HFFc6 (cell line): ENCODE data around the gene MSANTD3. TPM values are rescaled to one million over a fixed set of nuclear protein-coding genes. Genes with fewer than 3 reads are reported as not detected.
"Not testable (repeated sequence)": the region's sequence is repeated elsewhere in the genome, so short reads cannot be mapped to it uniquely, and the experiment has no call there.

Experiments used
- DNase-seq: peaks from one replicate; pipeline ENCODE4 v3.0.0-alpha.2; 2018
- H3K27ac Mint-ChIP-seq: 2 replicates; pipeline ENCODE4 v1.8.0; 2020; ENCODE audit warnings: mild to moderate bottlenecking, mixed read lengths
- H3K27me3 Mint-ChIP-seq: 2 replicates; pipeline ENCODE4 v1.8.0; 2021; ENCODE audit warnings: mild to moderate bottlenecking, moderate library complexity, mixed read lengths; ENCODE audit not compliant: insufficient read depth
- H3K36me3 Mint-ChIP-seq: 2 replicates; pipeline ENCODE4 v1.8.0; 2021; ENCODE audit warnings: low read depth, mixed read lengths
- H3K4me1 Mint-ChIP-seq: 2 replicates; pipeline ENCODE4 v1.8.0; 2020; ENCODE audit warnings: low read depth, mixed read lengths
- H3K4me3 Mint-ChIP-seq: 2 replicates; pipeline ENCODE4 v1.8.0; 2020; ENCODE audit warnings: mild to moderate bottlenecking, moderate library complexity, mixed read lengths
- H3K9me3 Mint-ChIP-seq: 2 replicates; pipeline ENCODE4 v1.8.0; 2020; ENCODE audit warnings: mild to moderate bottlenecking, mixed read lengths
- long read RNA-seq: library from polyadenylated mRNA; unstranded; transcript quantifications from one replicate; pipeline ENCODE4 v2.0.0, GENCODE V29; 2019
- total RNA-seq, 6 experiments: library from RNA; stranded (reverse); fragmentation: NEBNext Ultra II Directional; extraction: Animal tissue kit (Norgen Biotek cat#: 25700); gene quantifications; 2 replicates in 1 of 6; 3 replicates in 5 of 6; pipeline ENCODE4 v1.2.3, GENCODE V29; 2021
- TF ChIP-seq, protein P1 (sequence below): fragments of 200-600 bp; sonication (generic); IDR thresholded peaks from 2 replicates; pipeline ENCODE4 v1.5.0; 2021; ENCODE audit warnings: antibody characterized with exemption, mild to moderate bottlenecking

The MSANTD3 gene, protein sequence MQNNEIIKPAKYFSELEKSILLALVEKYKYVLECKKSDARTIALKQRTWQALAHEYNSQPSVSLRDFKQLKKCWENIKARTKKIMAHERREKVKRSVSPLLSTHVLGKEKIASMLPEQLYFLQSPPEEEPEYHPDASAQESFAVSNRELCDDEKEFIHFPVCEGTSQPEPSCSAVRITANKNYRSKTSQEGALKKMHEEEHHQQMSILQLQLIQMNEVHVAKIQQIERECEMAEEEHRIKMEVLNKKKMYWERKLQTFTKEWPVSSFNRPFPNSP
- 10 to 100 TPM; 56.9 to 76.1 (median 71.2) TPM for total RNA-seq
- long read RNA-seq, transcript MSANTD3-203 (3 exons, 1,362 nt) = major isoform, 20 of 37 reads
- long read RNA-seq, partial matches to known transcripts = 8 of 37 reads
- long read RNA-seq, other reads (novel, unspliced or antisense) = 7 of 37 reads

DNA sequence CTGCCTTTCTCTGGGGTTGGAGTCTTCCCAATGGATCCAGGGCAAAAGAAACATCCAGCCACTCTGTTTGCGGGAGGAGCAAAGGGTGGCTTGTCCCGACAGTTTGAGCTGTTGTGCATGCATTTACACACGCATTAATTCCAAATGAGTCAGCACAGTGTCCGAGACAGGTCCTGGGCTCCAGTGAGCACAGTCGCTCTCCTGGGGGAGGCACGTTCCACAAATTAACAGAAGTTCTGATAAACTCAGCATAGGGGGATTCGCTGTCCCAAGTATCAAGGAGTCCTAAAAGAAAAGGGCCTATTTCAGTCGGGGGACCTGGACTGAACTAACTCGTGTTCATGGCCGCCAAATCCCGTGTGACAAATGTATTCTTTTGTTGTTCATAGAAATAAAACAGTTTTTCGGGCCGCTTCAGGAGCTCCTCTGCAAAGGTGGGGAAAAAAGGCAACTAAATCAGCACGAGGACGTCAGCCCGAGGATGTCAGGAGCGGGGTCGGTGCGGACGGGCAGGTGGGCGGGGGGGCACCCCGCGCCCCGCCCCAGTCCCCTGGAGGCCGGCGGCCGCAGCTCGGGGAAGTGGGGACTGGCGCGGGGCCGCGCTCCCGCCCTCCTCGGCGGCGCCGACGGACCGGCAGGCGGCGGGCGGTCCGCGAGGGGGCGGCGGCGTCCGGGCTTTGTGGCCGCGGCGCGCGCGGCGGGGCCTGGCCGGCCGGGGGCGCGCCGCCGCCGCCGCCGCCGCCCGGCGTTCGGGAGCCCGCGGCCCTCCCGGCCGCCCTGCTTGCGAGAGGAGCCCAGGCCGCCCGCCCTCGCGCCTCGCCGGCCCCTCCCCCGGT is at the start of gene MSANTD3:
TSS of gene MSANTD3 (plus strand) at position 614 of the 836 bp plus-strand sequence. CDS start 14,796 bp downstream, outside the sequence.
- peak within 1 kb of the TSS; percentile 91 for H3K4me3 Mint-ChIP-seq
- H3K36me3 Mint-ChIP-seq = peaks cover 20% of the 10 kb centered on the region
- H3K4me1 Mint-ChIP-seq = peaks cover 55% of the 10 kb centered on the region
- peak within 1 kb of the TSS; percentile 99 for H3K27ac Mint-ChIP-seq
- H3K9me3 Mint-ChIP-seq = no peaks in the 10 kb centered on the region
- peak; percentile 75 for DNase-seq
- no peaks in the 10 kb centered on the region for H3K27me3 Mint-ChIP-seq
- TF ChIP-seq, protein P1, sequence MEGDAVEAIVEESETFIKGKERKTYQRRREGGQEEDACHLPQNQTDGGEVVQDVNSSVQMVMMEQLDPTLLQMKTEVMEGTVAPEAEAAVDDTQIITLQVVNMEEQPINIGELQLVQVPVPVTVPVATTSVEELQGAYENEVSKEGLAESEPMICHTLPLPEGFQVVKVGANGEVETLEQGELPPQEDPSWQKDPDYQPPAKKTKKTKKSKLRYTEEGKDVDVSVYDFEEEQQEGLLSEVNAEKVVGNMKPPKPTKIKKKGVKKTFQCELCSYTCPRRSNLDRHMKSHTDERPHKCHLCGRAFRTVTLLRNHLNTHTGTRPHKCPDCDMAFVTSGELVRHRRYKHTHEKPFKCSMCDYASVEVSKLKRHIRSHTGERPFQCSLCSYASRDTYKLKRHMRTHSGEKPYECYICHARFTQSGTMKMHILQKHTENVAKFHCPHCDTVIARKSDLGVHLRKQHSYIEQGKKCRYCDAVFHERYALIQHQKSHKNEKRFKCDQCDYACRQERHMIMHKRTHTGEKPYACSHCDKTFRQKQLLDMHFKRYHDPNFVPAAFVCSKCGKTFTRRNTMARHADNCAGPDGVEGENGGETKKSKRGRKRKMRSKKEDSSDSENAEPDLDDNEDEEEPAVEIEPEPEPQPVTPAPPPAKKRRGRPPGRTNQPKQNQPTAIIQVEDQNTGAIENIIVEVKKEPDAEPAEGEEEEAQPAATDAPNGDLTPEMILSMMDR = 0 out of 2 replicates have a peak, but pooled peaks have one; percentile 16

DNA sequence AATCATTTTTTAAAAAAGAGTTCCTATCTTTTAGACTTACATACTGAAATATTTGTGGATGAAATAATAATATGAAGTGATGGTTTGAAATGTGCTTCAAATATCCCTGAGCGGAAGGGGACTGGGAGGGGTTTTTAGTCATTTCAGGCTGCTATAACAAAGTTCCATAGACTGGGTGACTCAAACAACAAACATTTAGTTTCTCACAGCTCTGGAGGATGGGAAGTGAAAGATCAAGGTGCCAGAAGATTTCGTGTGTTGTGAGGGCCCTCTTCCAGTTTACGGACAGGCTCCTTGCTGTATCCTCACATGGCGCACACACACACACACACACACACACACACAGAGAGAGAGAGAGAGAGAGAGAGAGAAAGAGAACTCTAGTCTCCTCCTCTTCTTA is 47.1 kb upstream of the MSANTD3 start:
- peak overlapping the region; percentile 79 for H3K4me3 Mint-ChIP-seq
- peak; percentile 78 for DNase-seq
- TF ChIP-seq, protein P1 = no peak
- peak overlapping the region; percentile 99 for H3K27ac Mint-ChIP-seq
- peaks cover 14% of the 10 kb centered on the region for H3K36me3 Mint-ChIP-seq
- H3K4me1 Mint-ChIP-seq = peaks cover 36% of the 10 kb centered on the region
- peaks cover 13% of the 10 kb centered on the region for H3K9me3 Mint-ChIP-seq
- no peaks in the 10 kb centered on the region for H3K27me3 Mint-ChIP-seq

DNA sequence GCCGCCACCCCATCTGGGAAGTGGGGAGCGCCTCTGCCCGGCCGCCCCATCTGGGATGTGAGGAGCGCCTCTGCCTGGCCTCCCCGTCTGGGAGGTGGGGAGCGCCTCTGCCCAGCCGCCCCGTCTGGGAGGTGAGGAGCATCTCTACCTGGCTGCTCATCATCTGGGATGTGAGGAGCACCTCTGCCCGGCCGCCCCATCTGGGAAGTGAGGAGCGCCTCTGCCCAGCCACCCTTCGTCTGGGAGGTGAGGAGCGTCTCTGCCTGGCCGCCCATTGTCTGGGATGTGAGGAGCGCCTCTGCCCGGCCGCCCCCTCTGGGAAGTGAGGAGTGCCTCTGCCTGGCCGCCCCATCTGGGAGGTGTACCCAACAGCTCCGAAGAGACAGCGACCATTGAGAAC is 34.0 kb upstream of the MSANTD3 start:
- H3K27me3 Mint-ChIP-seq, H3K9me3 Mint-ChIP-seq, DNase-seq, H3K36me3 Mint-ChIP-seq, H3K4me3 Mint-ChIP-seq, H3K27ac Mint-ChIP-seq: not testable (repeated sequence)
- H3K4me1 Mint-ChIP-seq = peaks cover 14% of the 10 kb centered on the region

DNA sequence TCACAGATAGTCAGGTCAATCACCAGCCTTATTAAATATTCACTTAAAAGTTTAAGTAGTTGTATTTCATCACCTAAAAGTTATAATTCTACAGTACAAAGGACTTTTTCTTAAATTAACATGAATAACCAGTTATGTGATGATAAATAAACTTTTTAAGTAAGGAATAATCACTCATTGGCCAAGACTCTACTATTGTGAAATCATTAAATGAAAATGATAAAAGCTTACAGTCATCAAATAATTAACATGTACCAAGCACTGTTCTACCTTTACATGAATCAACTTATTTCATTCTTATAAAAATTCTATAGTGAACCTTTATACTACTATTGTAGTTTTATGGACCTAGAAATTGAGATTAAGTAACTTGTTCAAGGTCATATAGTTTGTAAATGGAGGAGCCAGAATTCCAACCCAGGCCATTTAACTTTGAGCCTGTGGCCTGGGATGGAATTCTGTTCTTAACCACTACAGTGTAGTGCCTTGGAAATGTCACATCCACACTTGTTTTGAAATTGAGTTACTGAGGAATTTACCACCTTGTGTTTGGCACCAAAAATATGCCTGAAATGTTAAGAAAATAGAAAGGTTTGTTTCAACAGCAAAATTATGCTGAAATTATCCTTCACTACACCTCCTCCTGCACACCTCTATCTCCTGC is 32.8 kb upstream of the MSANTD3 start:
- Mint-ChIP-seq H3K9me3 (no peaks in the 10 kb centered on the region), H3K4me1 (peaks cover 14% of the 10 kb centered on the region), H3K4me3 (no peak overlapping the region), H3K27me3 (no peaks in the 10 kb centered on the region), H3K27ac (peak overlapping the region; percentile 37; the same call in 1 of the 2 replicates), H3K36me3 (peaks cover 4% of the 10 kb centered on the region; the same call in 1 of the 2 replicates)
- no peak for DNase-seq
- TF ChIP-seq, protein P1 = no peak

DNA sequence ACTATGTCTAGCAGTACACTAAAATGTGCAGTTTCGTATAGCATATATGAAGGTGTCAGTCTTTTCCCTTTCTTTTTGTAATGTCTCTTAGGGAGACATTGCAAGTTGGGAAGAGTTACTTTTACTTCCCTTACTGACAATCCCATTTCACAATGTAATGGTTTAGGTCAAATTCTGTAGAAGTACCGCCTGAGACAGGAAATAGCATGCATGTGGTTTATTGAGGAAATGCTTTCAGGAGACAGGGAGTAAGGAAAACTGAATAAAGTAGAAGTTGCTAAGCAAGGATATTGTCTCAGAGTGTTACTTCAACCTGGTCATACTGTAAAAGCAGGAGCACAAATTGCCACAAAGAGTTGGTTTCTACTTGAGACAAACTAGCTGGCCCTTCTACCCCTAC is 32.1 kb upstream of the MSANTD3 start:
- Mint-ChIP-seq H3K9me3 (no peaks in the 10 kb centered on the region), H3K4me1 (peaks cover 14% of the 10 kb centered on the region), H3K27me3 (no peaks in the 10 kb centered on the region), H3K4me3 (no peak overlapping the region), H3K27ac (peak overlapping the region; percentile 37), H3K36me3 (peaks cover 4% of the 10 kb centered on the region; the same call in 1 of the 2 replicates)
- TF ChIP-seq, protein P1 = no peak
- peak; percentile 10 for DNase-seq
